K562 (cell line): ENCODE data around the gene HDAC5. TPM values are rescaled to one million over a fixed set of nuclear protein-coding genes. Genes with fewer than 3 reads are reported as not detected.

Experiments
- ATAC-seq: fragments of 200-7000 bp; cut with Tn5 transposase; 3 replicates; pipeline ENCODE4 v1.9.1; 2020; ENCODE audit warnings: moderate library complexity
- BruUV-seq: library from RNA; stranded (reverse); fragments of 400-500 nt; replicated peaks from 2 replicates; lab custom pipeline; 2021; lab: Mats Ljungman, UMichigan
- CTCF ChIA-PET: fragments of 300-600 bp; formaldehyde crosslinking; extraction: SDS; loops from one replicate; lab custom pipeline; 2021; ENCODE audit warnings: low intra/inter-chr PET ratio; lab: Yijun Ruan, JAX
- POLR2A ChIA-PET: fragments of 300-600, 350-650 bp; sonication (Branson Sonifier 250); formaldehyde crosslinking; extraction: SDS; loops from one replicate; lab custom pipeline; 2021; ENCODE audit warnings: antibody characterized with exemption, inconsistent platforms; lab: Yijun Ruan, JAX
- DNase-seq, 4 experiments: peaks; one replicate each; pipeline versions ENCODE4 v3.0.0 to v3.0.0-alpha.2; 2011 to 2018; ENCODE audit warnings: low spot score in 3 of 4, mixed read lengths in 3 of 4; ENCODE audit errors: extremely low read depth in 1 of 4
- FAIRE-seq: peaks from 2 replicates; lab custom pipeline; 2011; peaks lifted over from hg19 to GRCh38; lab: Jason Lieb, UNC
- H2AFZ ChIP-seq: 2 replicates; pipeline ENCODE4 v1.6.0; 2011; ENCODE audit warnings: low read depth, low read length, control low read depth, inconsistent platforms
- H3K27ac ChIP-seq: fragments of 200-600 bp; 3 replicates; pipeline ENCODE4 v1.8.0; 2011; ENCODE audit warnings: low read depth, mild to moderate bottlenecking, control low read depth, inconsistent platforms, low read length, moderate library complexity, mixed read lengths; ENCODE audit errors: extremely low read depth
- H3K27me3 ChIP-seq, 2 experiments: fragments of 300-600 bp in 1 of 2; 2 replicates in 1 of 2; 3 replicates in 1 of 2; pipeline versions ENCODE4 v1.6.0 to v1.8.0; 2011; ENCODE audit warnings: inconsistent platforms in 2 of 2, low read length in 2 of 2, mild to moderate bottlenecking in 1 of 2, mixed read lengths in 1 of 2, moderate library complexity in 1 of 2; ENCODE audit not compliant: control insufficient read depth in 2 of 2, insufficient read depth in 2 of 2
- H3K36me3 ChIP-seq: fragments of 300-600 bp; 3 replicates; pipeline ENCODE4 v1.8.0; 2011; ENCODE audit warnings: mild to moderate bottlenecking, low read length, inconsistent platforms; ENCODE audit not compliant: control insufficient read depth, insufficient read depth
- H3K4me1 ChIP-seq, 2 experiments: fragments of 200-600 bp in 1 of 2; replicated peaks in 1 of 2; 2 replicates in 1 of 2; 3 replicates in 1 of 2; pipeline versions ENCODE4 v1.5.1 to v1.8.0; 2011; ENCODE audit warnings: inconsistent platforms in 2 of 2, low read length in 2 of 2, mild to moderate bottlenecking in 1 of 2, mixed read lengths in 1 of 2, moderate library complexity in 1 of 2; ENCODE audit not compliant: control insufficient read depth in 2 of 2, insufficient read depth in 2 of 2
- H3K4me2 ChIP-seq: 2 replicates; pipeline ENCODE4 v1.6.1; 2011; ENCODE audit warnings: low read length, control low read depth, inconsistent platforms, mixed read lengths; ENCODE audit not compliant: insufficient read depth
- H3K4me3 ChIP-seq: fragments of 200-600 bp; sonication (generic), shearing (Covaris generic); 2 replicates; pipeline ENCODE4 v1.5.1; 2016; ENCODE audit warnings: control low read depth, inconsistent platforms
- H3K79me2 ChIP-seq: fragments of 200-600 bp; 3 replicates; pipeline ENCODE4 v1.8.0; 2011; ENCODE audit warnings: low read length, inconsistent platforms; ENCODE audit not compliant: control insufficient read depth, insufficient read depth
- H3K9ac ChIP-seq, 2 experiments: 2 replicates each; pipeline versions ENCODE4 v1.6.0 to v1.6.1; 2011; ENCODE audit warnings: low read depth in 2 of 2, low read length in 2 of 2, control low read depth in 1 of 2, inconsistent platforms in 1 of 2, mild to moderate bottlenecking in 1 of 2, mixed read lengths in 1 of 2; ENCODE audit not compliant: insufficient read depth in 1 of 2
- H3K9me1 ChIP-seq: one replicate; pipeline ENCODE4 v1.6.0; 2011; ENCODE audit warnings: inconsistent platforms, mild to moderate bottlenecking, low read length, moderate library complexity; ENCODE audit not compliant: control insufficient read depth, insufficient read depth
- H3K9me3 ChIP-seq: replicated peaks from 2 replicates; pipeline ENCODE4 v1.5.1; 2011; ENCODE audit warnings: low read depth, low read length, inconsistent platforms; ENCODE audit not compliant: control insufficient read depth, insufficient read depth
- H4K20me1 ChIP-seq: replicated peaks from 2 replicates; pipeline ENCODE4 v1.6.1; 2011; ENCODE audit warnings: low read length, inconsistent platforms, mixed read lengths; ENCODE audit not compliant: control insufficient read depth, insufficient read depth
- HES1 ChIP-seq: fragments of 450-650 bp; IDR thresholded peaks from 2 replicates; pipeline ENCODE4 v1.6.1; 2016; ENCODE audit warnings: low read depth, mild to moderate bottlenecking, moderate library complexity
- RAD51 ChIP-seq: fragments of 450-650 bp; IDR thresholded peaks from 2 replicates; pipeline ENCODE4 v1.7.1; 2016; ENCODE audit warnings: low read depth, mild to moderate bottlenecking, borderline replicate concordance
- RBBP5 ChIP-seq: fragments of 200-600 bp; sonication (generic); IDR thresholded peaks from 2 replicates; pipeline ENCODE4 v1.6.1; 2012; ENCODE audit warnings: borderline replicate concordance, mild to moderate bottlenecking, low read length, control low read depth, inconsistent platforms; ENCODE audit not compliant: insufficient read depth, poor library complexity, severe bottlenecking
- SRF ChIP-seq, 2 experiments: fragments of 250-450, 450-650 bp in 1 of 2; sonication (Bioruptor Pico) in 1 of 2; sonication (generic) in 1 of 2; formaldehyde crosslinking; IDR thresholded peaks; 2 replicates each; pipeline versions ENCODE4 v1.5.0 to v1.5.1; 2020 to 2022; ENCODE audit warnings: mild to moderate bottlenecking in 1 of 2, missing genetic modification reagents in 1 of 2
- ZNF133 ChIP-seq: fragments of 250-450 bp; sonication (Bioruptor Pico); IDR thresholded peaks from 2 replicates; pipeline ENCODE4 v1.4.0; 2020; ENCODE audit warnings: mild to moderate bottlenecking
- ZNF695 ChIP-seq: fragments of 450-650 bp; formaldehyde crosslinking; IDR thresholded peaks from 2 replicates; pipeline ENCODE4 v1.4.0; 2020; ENCODE audit warnings: mild to moderate bottlenecking, moderate library complexity
- ZNF77 ChIP-seq: fragments of 250-450 bp; sonication (Bioruptor Pico); IDR thresholded peaks from 2 replicates; pipeline ENCODE4 v1.5.0; 2020
- ZSCAN32 ChIP-seq: fragments of 450-650 bp; formaldehyde crosslinking; IDR thresholded peaks from 2 replicates; pipeline ENCODE4 v1.4.0; 2020; ENCODE audit warnings: mild to moderate bottlenecking, moderate library complexity
- WGBS: fragments of 100-300 bp; shearing (Covaris generic); methylation state at CpG from one replicate; pipeline ENCODE4 v1.1.6; 2016; ENCODE audit warnings: low coverage, mixed read lengths; ENCODE audit not compliant: insufficient coverage; ENCODE audit errors: missing lambda C conversion rate; 5-methylcytosine and 5-hydroxymethylcytosine counted together
- in situ Hi-C: fragments of 300-500 bp; cut with MboI; formaldehyde crosslinking; loops from 4 replicates; pipeline ENCODE4 v1.15.0; 2018; ENCODE audit warnings: inconsistent platforms, mixed read lengths
- intact Hi-C: fragments of 100-400 bp; cut with micrococcal nuclease; formaldehyde crosslinking; loops from 2 replicates; pipeline ENCODE4 v1.14.2; 2022
- polyA plus RNA-seq, 8 experiments: library from polyadenylated mRNA; depleted of rRNA in 4 of 8; stranded (reverse) in 5 of 8; unstranded in 3 of 8; fragments of >200 nt; fragmentation: Nextera tagmentation in 2 of 8; fragmentation: Illumina TruSeq in 1 of 8; extraction: Ambion mirVana in 2 of 8; extraction: Trizol in 1 of 8; gene quantifications; 2 replicates each; pipeline versions ENCODE4 v1.2.1 to v1.2.3, GENCODE V29; 2011 to 2014; ENCODE audit warnings: inconsistent platforms in 1 of 8, missing spikeins in 1 of 8
- total RNA-seq, 7 experiments: library from RNA; depleted of rRNA in 6 of 7; stranded (reverse); fragments of >200 nt in 6 of 7; fragmentation: Illumina TruSeq in 2 of 7; extraction: Trizol in 2 of 7; gene quantifications; 2 replicates each; pipeline versions ENCODE4 v1.2.1 to v1.2.3, GENCODE V29; 2011 to 2021; ENCODE audit warnings: low replicate concordance in 1 of 7

Gene HDAC5
- total and polyA plus RNA-seq, 9 of the 15 experiments (the other 6 are each of a cell fraction or from before 2014, with no cell fraction given), result 0.45 to 26.2 (median 16.4) TPM

- Histone ChIP-seq H3K9ac (peak overlapping the region; percentile 29 to 89), H3K4me3 (peak overlapping the region; percentile 26; the same call in 1 of the 2 replicates), H3K4me1 (peaks cover 38 to 65% of the 10 kb centered on the region in 2 experiments), H4K20me1 (peaks cover 8% of the 10 kb centered on the region; the same call in 1 of the 2 replicates), H3K36me3 (no peaks in the 10 kb centered on the region; the same call in 2 of the 3 replicates), H3K79me2 (peaks cover 5% of the 10 kb centered on the region; the same call in 1 of the 3 replicates), H3K9me1 (peaks cover 10% of the 10 kb centered on the region), H3K27ac (peak overlapping the region; percentile 46), H3K27me3 (no peaks in the 10 kb centered on the region), H2AFZ (peak overlapping the region; percentile 77), H3K9me3 (no peaks in the 10 kb centered on the region), H3K4me2 (peak overlapping the region; percentile 61)
- intact Hi-C loops, result no loop called here
- peak; percentile 84 for ATAC-seq
- no TSS peak for BruUV-seq
- CTCF ChIA-PET, result no interaction called here
- WGBS, result 15% methylated on average over 25 of the region's 28 CpGs
- in situ Hi-C loops, result no loop called here
- FAIRE-seq, result peak; percentile 74
- DNase-seq, result peak; percentile 95 to 96 (median 95)
- POLR2A ChIA-PET, result interaction anchor here (0.6 to 5.8 kb wide), 7 partner anchors 8 to 91 kb away, joined by 3 to 49 read pairs (median 10); partner anchors contain the start of gene HDAC5
- TF ChIP-seq RBBP5 (peak; percentile 24), RAD51 (no peak), ZNF695 (no peak), ZNF133 (CRISPR knock-in tag) (no peak), HES1 (0 out of 2 replicates have a peak, but pooled peaks have one; percentile 31), ZNF77 (CRISPR knock-in tag) (no peak), ZSCAN32 (CRISPR knock-in tag) (no peak), SRF (CRISPR knock-in tag; IDR thresholded peaks at IDR 0.05) (0 out of 4 replicates have a peak, but pooled peaks of 1 of the 2 experiments have one; percentile 31)
Observed at GRCh38 chr17:44110823-44111633, 12.4 kb downstream of the HDAC5 start.
